GM19397 (cell line): ENCODE measurements around the gene KRTAP10-5.
"Not testable (repeated sequence)": the region's sequence is repeated elsewhere in the genome, so short reads cannot be mapped to it uniquely, and the experiment has no call there.

ENCODE experiments used
- ATAC-seq: cut with Tn5 transposase; IDR thresholded peaks from one replicate; pipeline ENCODE4 v1.9.1; 2021; ENCODE audit warnings: mild to moderate bottlenecking, moderate library complexity; ENCODE audit not compliant: unreplicated experiment

The KRTAP10-5 gene

DNA sequence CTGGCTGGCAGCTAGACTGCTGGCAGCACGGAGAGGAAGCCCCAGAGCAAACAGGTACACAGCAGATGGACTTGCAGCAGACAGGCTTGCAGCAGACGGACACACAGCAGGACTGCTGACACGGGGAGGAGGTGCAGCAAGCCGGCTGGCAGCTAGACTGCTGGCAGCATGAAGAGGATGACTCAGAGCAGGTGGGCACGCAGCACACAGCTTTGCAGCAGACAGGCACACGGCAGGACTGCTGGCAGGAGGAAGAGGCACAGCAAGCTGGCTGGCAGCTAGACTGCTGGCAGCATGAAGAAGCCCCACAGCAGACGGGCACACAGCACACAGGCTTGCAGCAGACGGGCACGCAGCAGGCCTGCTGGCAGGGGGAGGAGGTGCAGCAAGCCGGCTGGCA lies 29.6 kb downstream of the KRTAP10-5 start:
- ATAC-seq, result no peak

GRCh38 chr21:44550285-44550684 lies 30.1 kb downstream of the KRTAP10-5 start:
- ATAC-seq, result not testable (repeated sequence)

DNA sequence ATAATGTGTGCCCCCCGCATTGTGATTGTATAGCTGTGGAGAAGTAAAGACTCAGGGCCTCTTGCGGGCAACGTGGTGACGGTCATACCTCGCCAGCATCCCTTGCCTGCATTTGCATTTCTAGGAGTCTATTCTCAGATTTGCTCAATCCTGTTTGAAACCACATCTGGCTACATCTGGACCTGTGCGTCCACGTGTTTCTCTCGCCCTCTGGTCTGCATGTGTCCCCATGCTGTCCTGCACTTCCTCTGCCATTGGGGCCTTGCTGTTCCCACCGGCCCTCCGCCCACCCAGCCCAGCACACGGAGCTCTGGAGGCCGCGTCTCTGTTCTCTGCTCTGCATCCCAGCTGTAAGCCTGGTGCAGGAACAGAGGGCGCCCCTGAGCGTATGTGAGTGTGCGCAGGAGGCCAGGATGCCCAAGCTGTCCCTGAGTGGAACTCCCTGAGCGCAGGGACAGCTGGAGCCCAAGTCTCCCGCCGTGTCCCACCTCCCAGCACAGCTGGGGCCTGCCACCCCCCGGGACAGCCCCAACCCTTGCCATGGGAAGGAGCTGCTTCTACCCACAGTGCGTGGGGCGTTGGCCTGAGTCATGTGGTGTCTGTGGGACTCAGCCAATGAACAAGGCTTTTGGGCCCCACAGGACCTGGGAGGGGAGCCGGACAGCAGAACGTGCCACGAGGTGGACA lies 30.7 kb downstream of the KRTAP10-5 start:
- ATAC-seq, result no peak

DNA sequence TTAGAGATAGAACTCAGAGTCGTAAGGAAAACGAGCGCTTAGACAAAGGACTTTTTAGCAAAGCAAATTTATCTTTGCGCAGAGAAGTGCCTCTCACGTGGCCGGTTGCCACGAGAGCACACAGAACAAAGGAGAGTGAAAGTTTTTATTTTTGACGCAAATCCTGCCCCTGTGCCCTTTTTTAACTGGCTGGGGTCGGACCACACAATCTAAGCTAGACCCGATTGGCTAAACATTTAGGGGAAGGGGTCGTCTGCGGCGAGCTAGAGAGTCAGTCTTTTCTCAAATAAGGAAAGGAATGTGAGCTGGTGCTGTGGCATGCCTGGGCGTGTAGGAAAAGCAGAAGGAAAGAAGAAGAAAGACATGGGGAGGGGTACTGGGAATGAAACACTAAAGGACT lies 31.5 kb downstream of the KRTAP10-5 start:
- no peak for ATAC-seq

DNA sequence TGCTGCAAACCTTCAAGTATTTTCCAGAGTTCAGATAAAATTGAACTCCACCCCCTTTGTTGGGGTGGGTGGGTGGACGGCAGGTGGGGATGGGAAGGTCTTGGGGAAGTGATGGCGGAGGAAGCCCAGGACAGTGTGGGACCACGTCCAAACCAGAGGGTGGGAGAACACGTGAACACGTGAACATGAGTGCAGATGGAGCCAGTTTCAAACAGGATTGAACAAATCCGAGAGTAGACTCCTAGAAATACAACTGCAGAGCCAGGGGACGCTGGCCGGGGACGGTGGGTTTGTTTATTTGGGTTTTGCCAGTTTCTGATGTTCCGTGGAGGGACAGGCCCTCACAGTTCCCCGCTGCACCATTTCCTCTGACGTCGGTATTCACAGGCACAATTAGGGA lies 32.0 kb downstream of the KRTAP10-5 start:
- no peak for ATAC-seq

GRCh38 chr21:44547656-44548331 lies 32.6 kb downstream of the KRTAP10-5 start:
- no peak for ATAC-seq

DNA sequence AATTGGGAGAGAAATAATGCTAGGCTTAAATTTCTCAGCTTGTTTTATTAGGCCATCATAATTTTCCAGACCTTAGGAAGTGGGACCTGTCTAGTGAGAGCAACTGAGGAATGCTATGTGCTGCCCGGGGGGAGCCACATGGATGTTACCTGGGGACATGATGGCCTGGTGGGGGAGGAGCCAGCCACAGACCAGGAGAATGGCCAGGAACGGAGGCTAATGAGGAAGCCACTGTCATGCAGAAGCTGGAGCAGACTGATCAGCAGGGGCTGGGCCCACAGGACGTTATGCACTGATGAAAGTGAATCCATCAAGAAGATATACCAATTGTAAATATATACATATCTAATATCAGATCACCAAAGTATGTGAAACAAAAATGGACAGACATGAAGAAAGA lies 35.8 kb downstream of the KRTAP10-5 start:
- no peak for ATAC-seq

DNA sequence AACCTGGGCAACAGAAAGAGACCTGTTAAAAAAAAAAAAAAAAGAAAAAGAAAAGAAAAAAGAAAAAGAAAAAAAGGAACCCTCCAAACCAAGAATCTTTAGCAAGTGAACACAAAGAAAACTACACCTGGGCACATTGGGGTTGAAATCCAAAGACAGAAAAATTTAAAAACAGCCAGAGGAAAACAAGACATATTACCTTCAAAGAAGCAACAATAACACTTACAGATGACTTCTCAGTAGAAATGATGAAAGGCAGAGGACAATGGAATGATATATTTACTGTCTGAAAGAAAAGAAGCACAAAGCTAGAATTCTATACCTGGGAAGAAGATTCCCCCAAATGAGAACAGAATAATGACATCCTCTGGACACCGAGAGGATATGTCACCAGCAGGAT lies 37.7 kb downstream of the KRTAP10-5 start:
- ATAC-seq, result no peak

- no peak for ATAC-seq
Measured at GRCh38 chr21:44540741-44541288, 39.6 kb downstream of the KRTAP10-5 start.

DNA sequence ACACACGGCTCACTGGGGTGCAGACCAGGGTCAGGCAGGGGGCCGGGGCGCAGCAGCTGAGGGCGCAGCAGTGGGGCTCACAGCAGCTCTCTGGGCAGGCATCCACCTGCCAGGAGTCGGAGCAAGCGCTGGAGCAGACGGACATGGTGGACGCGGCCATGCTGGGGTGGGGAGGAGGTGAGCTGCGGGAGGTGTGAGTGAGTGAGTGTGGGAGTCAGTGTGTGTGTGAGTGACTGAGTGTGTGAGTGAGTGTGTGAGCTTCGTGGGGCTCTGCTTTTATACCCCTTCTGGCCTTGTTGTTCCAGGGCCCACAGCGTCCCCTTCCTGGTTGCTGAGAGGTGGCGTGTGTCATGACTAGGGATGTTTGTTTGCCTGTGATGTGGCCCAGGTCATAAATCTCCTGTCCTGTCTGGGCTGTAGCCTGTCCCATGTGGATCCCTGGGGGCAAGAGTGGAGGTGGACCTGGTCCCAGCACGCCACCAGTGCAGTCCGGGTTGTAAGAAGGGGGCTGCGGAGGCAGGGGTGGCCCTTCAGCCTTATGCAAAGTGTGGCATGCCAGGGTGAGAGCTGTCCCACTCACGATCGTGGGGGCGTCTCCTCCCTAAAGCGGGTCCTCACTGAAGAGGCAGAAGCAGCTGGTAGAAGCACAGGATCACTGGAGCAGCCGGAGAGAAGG lies 40.3 kb downstream of the KRTAP10-5 start, which contains the start of gene KRTAP10-1:
Gene KRTAP10-1, minus strand, starts transcription at position 205 of the 676 bp plus-strand sequence. Its CDS starts 45 bp downstream, at position 160.
- ATAC-seq, result no peak

DNA sequence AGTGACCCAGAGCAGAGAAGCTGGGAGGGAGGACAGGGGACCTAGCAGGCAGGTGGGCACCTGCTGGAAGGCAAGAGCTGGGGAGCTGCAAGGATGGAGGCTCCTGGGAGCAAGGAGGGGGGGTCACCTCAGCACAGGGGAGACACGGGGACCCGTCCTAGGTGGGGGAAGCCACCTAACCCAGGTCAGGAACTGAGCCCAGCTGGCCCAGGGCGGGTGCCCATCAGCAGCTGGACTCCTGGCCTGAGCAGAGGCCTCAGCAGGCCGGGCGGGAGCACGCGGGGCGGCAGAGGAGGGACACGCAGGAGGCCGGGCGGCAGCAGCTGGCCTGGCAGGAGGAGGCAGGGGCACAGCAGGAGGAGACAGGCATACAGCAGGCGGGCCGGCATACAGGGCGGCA lies 41.4 kb downstream of the KRTAP10-5 start:
- no peak for ATAC-seq

DNA sequence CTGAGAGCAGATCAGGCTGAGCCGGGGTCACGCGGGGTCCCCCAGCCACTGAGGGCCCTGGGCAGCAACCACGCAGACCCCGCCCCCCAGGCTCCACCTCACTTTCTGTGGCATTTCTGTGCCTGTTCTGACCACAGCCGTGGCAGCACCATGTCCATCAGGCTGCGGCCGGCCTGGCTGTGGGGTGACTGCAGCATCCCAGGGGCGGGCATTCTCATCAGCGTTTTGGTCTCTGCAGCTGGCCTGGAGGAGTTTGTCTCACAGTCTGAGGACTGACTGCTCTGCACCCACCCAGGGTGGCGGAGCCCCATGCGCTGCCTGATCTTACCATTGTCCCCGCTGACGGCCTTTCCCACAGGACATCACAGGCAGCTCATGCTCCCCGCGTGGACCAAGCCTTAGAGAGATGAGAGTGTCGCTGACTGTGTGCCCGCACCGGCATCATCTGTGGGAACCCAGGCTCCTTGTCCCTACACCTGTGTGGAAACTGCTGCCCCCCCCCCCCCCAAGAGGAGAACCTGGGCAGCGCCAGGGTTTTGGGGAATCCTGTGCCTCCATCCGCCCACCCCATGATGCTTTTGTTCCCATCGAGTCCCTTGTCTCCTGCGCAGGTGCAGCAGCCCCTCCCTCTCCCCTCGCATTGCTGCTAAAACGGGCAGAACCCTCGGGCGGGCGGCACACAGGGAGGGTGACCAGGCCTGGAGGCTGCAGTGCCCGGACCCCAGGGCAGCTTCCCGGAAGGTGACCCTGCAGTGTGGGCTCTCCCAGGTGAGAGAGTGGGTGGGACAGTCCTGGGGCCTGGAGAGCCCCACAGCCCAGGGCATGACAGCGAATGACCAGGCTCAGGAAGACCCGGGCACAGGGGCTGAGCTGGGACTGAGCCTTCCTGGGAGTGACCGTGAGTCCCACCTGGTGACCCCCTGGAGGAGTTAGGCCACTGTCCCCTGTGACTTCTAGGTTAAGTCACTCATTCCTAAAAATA lies 42.2 kb downstream of the KRTAP10-5 start:
- ATAC-seq, result no peak

GRCh38 chr21:44535963-44536362 lies 44.4 kb downstream of the KRTAP10-5 start:
- ATAC-seq, result no peak

DNA sequence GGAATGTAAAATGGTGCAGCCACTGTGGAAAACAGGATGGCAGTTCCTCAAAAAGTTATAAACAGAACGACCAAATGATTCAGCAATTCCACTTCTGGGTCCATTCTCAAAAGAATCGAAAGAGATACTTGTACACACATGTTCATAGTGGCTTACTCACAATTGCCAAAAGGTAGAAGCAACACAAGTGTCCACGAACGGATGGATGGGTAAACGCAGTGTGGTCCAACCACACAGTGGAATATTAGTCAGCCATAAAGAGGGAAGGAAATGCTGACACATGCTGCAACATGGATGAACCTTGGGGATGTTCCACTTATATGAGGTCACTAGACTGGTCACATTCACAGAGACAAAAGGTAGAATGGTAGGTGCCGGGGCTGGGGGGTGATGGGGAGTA lies 45.7 kb downstream of the KRTAP10-5 start:
- no peak for ATAC-seq

- no peak for ATAC-seq
Measured at GRCh38 chr21:44533891-44534627, 46.3 kb downstream of the KRTAP10-5 start.

DNA sequence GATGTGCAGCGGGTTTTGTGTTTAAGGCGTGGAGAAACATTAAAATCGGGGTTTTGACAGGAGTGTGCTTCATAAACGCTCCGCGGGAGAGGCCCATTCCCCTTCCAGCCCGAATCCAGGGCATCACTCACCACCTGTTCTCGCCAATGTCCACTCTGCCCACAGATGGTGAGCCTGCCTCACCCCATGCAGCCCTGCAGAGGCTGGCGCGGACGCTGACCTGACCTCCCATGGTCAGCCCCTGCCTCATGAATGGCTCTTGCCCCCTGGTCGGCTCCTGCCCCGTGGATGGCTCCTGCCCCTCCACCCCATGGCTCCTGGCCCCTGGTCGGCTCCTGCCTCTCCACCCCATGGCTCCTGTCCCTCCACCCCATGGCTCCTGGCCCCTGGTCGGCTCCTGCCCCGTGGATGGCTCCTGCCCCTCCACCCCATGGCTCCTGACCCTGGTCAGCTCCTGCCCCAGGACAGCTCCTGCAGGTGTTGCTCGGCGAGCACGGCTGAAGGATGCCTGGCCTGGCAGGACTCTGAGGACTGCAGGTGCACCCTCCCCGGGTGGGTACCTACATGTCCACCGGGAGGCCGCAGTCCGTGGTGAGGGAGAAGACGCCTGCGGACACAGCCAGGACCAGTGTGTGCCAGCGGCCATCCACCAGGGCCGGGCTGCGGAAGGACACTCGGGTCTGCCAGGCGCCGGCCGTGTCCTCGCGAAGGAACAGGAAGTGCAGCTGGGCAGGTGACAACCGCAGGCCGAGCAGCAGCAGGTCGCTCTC lies 47.1 kb downstream of the KRTAP10-5 start:
- no peak for ATAC-seq

- ATAC-seq, result no peak
Measured at GRCh38 chr21:44532712-44533111, 47.7 kb downstream of the KRTAP10-5 start.

GRCh38 chr21:44531606-44532564 lies 48.5 kb downstream of the KRTAP10-5 start:
- no peak for ATAC-seq
